CD4-positive, alpha-beta T cell treated with Interferon gamma for 1 hour (primary cell): Measurements from ENCODE around the gene CYB5R3.

ENCODE experiments used
- DNase-seq: peaks from one replicate; pipeline ENCODE4 v3.0.0-alpha.2; 2020

CYB5R3 gene

DNA sequence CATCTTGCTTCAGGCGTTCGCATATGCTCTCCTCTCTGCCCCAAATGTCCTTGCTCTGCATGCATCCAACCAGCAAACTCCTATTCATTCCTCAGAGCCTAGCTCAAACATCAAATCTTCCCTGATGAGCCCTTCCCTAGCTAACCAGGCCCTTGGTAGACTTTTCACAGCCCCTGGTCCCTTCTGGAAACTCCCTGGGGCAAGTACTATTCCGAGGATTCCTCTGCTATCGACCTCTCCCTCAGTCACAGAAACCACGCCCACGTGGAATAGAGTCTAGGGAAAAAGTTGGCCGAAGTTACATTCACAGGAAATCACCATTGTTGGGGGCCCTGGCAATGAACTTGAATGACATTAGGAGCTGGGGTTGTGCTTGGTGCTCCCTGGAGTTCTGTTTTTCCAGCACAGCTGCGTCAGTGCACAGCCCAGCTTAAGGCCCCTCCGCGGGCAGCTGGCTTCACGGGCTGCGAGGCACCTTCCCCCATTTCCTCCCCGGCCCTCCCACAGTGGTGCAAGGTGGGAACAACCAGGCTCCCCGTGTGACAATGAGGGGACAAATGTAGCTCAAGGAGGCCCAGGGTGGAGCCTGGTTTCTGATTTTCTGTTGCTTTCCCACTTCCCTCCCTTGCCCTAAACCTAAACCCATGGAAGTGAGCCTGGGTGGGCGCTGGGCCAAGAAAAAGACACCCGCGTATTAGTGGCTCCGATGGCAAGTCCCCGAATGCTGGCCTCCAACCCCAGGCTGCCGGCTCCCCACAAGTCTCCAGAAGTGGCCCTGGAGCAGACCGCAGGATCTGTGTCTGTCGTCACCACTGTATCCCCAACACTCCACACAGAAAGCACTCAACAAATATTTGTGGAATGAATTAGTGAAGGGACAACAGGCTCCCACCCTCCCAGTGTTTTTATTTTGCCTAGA is 4.5 kb downstream of the CYB5R3 start:
- DNase-seq, result no peak

DNA sequence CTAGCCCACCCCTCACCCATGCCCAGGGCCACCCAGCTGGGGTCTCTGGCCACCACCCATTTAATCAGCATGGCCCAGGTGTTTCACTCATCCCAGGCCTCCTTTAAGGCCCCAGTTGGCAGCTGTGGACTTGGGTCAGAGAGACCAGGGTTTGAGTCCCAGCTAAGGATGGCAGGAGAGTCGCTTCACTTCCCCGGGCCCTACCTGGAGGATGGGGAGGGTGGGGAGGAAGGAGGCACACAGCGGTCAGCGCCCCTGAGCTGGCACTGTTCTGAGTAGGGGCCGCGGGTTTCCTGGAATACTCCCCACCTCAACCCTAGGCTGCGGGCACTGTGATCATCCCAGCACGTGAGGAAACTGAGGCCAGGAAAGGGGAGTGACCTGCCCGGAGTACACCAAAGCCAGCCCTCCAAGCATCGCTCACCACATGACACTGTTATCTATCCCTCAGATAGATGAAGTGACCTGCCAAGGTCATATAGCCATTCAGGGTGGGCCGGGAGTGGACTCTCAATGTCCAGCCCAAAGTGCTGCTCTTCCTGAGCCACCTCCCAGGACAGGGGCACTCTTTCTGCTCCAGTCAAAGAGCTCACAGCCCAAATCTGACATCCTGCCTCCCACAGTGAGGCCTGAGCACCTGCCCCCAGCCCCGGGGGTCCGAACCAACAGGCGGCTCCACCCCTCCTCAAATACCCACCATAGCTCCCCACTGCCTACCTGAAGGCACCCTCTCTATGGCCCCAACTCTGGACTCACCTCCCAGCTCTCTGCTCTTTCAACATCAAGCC is 5.4 kb downstream of the CYB5R3 start:
- no peak for DNase-seq

DNA sequence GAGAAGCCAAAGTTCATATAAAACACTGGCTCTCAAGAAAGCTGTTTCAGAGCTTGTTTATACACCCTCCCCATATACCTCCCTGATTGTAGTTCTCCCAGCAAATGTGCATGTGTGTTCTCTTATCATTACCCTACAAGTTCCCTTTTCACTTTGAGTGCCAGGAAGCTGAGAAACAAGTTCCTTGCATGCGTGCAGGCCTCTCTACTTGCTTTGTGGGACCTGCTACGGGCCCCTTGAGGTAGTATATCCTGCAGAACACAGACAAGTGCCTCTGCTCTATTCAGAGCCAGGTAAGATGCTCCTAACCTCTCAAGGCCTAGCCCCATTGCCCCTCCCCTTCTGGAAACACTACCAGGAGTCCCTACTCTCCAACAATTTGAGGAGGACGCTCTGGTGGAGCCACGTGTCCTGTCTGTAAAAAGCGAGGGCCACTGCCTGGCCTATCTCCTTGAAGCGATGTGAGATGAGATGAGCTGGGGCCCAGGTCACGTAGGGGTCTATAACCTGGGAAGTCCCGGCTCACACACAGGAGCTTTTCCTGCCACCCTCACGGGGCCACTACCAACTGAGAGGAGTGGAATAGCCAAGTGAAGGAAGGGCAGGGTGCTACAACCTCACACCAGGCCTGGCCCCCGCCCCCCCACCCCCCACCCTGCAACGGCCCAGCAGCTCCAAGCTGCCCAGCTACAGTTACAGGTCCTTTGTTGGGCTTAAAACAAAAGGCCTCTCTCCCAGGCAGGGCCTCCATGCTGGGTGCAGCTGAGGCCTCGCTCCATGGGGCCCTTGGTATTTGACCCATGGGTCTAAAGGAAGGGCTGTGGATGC is 6.2 kb downstream of the CYB5R3 start:
- no peak for DNase-seq

DNA sequence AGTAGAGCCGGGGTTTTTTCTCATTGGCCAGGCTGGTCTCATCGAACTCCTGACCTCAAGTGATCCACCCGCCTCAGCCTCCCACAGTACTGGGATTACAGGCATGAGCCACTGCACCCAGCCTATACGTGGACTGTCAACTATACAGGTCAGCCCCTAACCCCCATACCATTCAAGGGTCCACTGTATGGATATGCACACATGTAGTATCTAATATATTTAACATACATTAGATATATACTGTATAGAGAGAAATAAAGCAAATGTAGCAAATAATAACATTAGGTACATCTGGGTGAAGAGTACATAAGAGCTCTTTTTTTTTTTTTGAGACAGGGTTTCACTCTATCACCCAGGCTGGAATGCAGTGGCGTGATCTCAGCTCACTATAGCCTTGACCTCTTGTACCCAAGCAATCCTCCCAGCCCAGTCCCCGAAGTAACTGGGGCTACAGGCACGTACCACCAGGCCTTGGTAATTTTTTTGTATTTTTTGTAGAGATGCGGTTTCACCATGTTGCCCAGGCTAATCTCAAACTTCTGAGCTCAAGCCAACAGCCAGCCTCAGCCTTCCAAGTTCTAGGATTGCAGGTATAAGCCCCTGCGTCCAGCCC is 7.3 kb downstream of the CYB5R3 start:
- no peak for DNase-seq

DNA sequence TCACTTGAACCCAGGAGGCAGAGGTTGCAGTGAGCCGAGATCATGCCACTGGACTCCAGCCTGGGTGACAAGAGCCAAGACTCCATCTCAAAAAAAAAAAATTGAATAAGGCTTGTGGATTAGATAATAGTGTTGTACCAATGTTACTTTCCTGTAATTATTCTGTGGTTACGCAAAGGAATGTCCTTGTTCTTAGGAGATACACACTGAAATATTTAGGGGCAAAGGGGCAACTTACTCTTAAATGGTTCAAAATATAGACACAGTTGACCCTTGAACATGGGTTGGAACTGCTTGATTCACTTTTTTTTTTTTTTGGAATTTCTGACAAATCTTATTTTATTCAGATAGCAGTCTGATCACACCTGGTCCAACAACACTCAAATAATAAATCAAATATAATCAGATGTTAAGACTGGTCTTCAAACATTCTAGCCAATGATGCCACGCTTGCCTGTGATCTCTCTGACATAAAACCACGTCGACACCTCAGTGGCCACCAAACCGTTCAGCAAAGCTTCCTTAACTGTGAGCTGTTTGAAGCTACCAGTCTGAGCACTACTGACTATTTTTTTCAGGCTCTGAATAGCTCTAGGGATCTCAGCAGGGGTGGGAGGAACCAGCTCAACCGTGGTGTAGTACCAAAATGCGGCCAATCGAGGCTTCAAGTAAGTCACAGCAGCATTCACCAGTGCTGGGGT is 9.5 kb downstream of the CYB5R3 start:
- DNase-seq, result no peak

DNA sequence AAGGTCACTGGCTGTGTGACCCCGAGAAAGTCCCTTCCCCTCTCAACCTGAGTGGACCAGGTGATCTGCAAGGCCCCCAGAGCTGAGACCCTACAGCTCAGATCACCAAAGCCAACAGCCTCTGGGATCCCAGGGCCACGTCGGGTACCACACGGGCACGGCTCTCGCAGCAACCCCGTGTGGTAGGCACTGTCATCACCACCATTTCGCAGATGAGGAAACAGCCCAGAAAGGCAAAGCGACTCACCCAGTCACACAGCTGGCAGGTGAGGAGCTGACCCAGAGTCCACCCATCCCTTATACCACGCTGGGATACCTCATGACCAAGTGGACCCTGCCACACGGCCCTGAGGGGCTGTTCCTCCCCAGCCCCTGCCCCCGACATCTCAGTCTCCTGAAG is 11.6 kb downstream of the CYB5R3 start:
- no peak for DNase-seq

DNA sequence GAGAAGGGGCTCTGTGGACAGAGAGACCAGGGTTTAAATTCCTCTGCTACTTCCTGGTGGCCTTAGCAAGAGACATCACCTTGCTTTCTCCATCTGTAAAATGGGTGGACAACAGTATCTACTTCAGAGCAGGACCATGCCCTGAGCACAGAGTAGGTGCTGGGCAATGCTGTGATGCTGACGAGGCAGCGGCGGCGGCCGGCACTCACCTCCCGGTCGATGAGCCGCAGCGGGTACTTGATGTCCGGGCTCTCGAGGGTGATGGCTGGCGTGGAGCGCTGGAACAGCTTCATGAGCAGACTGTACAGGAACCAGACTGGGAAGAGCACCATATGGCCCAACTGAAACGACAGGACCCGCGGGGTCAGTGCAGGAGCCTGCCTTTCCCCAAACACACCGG is 12.7 kb downstream of the CYB5R3 start:
- DNase-seq, result no peak

DNA sequence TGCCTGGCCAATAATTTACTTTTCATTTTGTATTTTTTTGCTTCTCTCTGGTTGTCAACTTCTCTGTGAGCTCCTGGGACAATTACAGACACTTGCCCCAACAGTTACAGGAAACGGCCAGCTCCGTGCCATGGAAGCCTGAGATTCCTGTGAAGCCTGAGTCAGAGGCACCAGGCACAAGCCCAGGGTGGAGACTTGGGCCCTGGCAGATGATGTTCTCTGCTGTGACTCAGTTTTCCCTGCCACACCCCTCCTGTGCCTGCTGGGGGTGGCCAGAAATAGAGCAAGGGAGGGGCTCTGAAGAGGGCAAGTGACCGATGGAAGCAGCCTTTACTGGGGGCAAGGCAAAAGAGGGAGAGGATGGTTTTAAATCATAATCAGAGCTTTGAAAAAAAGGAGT is 13.7 kb downstream of the CYB5R3 start:
- DNase-seq, result no peak

DNA sequence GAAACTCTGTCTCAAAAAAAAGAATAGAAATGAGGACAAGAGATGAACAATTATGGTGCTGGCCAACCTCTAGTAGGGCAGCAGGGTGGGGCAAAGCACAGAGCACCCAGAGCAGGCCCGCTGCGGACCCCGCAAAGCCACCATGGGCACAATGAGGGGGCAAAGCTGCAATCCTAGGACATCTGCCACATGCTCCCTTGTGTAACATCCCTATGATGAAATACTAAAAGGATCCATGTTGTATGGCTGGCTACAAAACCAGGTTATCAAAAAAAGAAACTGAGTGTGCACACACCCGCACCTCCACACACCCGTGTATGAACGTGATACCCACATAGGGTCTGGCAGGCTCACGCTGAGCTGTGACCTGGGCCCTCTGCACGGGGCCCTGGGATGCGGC is 16.2 kb downstream of the CYB5R3 start:
- DNase-seq, result no peak

DNA sequence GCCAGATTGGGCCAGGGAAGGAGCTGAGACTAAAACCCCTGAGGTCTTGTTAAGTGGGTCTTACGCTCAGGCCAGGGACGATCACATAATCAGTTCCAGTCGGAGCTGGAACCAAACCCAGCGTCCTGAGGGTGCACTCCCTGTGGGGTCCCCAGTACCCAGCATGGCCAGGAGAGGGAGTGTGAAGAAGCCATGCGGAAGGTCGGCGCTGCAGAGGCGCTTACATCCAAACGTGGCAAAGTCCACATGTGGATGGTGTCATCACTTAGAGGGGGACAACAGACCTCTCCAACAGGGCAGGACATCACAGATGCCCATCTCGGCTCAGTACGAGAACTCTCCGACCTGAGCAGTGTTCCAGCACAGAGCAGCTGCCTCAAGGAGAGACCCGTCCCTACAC is 17.1 kb downstream of the CYB5R3 start:
- no peak for DNase-seq

DNA sequence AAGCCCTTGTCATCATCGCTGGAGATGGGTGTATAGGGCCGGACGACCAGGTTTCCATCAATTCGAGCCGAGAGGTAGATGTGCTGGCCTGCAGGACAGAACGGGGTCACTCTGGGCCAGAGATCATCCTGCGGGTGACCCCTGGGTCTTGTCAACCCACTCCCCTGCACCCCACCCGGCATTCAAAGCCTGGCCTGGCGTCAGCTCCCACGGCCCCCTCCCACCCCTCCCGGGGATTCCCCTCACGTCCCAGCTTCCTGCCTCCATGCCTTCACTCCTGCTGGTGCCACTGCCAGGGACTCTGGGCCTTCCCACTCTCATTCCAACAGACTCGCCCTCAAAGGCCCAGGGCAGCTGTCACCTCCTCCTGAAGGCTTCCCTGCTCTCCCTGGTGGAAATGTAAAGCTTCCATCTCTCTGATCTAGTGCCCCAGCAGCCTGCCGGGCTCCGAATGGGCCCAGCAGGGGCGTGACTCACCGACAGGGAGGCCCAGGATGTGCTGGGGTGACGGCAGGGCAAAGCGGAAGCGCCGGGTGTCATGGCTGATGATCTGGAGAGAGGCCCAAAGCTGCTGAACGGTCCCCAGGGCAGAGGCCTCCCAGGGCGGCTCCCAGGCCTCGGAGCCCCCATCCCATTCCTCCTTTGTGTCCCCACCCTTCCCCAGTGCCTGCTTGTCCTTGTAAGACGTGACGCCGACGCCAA is 18.1 kb downstream of the CYB5R3 start:
- no peak for DNase-seq

DNA sequence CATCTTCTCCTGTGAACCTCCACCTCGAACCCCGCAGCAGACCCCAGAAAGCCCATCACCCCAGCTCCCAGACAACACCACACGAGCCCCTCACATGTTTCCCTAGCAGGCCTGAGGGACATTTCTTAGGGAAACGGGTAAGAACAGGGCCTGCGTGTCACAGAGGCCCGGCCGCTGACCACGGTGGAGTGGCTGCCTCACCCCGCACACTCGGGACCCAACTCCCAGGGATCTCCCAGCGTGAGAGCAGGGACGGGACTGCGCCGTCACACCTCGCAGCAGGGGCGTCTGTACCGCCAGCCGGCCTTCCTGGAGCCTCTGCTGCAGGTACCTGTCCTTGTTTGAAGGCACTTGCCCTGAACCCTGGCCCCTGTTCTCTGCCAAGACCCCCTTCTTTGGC is 19.0 kb downstream of the CYB5R3 start:
- no peak for DNase-seq

DNA sequence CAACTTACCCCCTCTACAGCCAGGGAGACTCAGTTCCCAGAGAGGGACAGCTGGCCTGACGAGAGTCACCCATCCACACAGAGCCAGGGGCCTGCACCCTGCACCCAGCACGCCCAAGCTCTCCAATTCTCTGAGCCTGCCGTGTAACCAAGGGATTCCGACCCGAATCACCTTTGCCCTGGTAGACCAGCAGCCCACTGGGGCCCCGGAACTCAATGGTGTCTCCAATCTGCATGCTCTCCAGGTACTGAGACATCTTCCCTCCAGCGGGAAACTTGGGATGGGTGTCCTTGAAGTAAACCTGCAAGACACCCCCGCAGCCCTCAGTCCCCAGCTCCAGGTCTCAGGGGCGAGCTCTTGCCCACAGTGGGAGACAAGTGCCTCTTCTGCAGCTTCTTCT is 21.2 kb downstream of the CYB5R3 start:
- DNase-seq, result no peak

DNA sequence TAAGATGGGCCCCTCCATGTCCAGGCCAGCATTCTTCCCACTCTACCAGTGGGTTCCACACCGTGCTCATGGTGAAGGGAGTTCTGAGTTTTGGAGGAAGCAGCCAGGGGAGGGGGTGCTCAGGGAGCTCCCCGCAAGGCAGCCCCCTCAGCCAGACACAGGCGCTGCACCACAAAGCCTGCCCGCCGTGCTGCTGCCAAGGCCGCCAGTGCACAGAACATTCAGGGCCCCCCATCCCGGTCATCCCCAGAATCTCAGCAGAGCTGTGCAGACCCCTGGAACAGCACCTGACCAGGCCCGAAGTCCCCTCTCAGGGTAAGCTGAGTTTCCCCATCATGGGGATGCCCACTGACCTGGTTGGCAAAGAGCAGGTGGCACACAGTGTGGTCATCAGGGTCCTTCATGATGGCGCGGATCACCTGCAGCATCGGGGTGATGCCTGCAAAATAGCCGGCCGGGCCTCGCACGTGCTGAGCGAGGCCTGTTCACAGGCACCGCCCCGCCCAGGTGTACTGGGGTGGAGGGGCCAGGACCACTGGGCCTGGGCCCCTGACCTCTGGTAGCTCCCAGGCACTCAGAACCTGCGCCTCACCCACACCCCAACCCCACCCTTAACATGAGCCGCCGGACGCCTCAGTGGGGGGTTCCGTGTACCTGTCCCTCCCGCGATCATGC is 22.1 kb downstream of the CYB5R3 start:
- DNase-seq, result no peak

DNA sequence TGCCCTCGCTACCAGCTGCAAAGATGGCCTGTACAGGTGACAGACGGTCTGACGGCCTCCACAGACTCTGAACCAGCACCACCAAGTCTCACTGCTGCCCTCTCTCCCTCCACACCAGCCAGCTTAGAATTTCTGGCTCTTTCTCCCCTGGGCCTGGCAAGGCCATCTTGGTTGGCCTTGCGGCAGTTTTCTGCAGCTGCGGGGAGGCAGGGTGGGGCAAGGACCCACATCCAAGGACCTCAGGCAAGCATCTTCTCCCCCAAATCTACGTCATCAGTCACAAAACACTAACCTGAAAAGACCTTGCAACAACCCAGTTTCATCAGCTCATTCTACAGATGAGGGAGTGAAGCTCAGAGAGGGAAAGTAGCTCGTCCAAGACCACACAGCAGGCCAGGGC is 22.8 kb downstream of the CYB5R3 start:
- no peak for DNase-seq

DNA sequence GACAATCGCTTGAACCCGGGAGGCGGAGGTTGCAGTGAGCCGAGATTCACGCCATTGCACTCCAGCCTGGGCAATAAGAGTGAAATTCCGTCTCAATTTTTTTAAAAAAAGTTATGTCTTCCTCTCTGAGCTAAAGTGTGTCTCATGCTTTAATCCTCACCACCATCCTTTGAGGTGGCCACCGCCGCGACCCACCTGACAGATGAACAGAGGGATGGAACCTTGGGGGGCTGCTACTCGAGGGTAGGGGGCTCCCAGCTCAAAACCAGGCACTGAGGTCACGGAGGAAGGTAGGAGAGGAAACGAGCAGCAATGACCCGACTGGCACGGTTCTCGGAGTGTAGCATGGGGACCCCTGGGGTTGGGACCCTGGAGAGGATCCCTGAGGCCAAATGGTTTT is 23.8 kb downstream of the CYB5R3 start:
- DNase-seq, result no peak

DNA sequence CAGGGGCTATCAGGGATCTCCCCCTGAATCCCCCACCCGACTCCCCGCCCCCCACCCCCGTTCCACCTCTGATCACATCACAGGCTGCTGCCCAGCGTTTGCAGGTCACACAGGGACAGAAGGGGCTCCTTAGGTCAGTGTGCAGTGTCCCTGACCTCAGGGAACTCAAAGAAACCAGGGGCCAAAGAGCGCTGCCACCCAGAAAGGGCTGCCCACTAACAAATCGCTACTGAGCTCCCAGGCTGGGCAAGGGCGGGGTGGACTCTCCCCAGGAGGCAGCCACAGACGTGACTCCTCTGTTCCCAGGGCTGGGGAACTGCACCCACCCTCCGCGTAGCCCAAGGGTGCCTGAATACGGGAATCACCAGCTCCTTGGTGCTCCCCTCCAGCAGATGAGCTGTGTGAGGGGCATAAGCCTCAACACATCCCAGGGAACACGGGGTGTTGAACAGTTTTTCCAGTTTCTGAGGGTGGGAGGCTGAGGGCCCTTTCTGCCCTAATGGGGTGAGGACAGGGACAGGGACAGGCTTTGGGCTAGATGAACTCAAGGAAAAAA is 24.6 kb downstream of the CYB5R3 start:
- no peak for DNase-seq

DNA sequence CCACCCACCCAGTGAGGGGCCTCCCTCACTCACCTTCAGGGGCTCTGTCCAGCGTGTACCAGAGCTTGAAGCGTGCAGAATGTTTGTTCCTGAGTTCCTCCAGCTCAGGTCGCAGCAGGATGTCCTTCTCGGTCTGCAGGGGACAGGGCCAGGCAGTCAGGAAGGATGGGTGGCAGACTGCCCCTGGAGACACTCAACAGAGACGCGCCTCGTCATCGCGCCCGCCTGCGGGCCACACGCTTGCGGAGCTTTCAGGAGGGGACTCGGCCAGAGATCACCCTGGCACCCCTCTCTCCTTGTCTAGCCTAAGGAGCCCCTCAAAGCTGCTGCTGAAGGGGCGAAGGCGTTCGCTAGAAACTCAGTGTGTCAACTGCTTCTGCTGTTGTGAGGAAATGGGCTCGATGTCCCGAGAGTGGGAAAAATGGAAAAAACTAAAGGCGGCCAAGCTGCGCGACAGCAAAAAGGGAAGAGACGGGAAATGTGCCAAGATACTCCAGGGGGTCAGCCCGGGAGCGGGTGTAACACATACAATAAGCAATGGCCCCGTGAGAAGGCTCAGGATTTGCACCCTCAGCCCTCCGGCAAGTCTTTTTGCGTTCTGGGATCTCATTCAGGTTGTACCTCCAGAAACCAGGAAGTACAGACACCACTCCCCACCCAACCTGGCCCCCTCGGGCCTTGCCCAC is 25.3 kb downstream of the CYB5R3 start:
- no peak for DNase-seq

DNA sequence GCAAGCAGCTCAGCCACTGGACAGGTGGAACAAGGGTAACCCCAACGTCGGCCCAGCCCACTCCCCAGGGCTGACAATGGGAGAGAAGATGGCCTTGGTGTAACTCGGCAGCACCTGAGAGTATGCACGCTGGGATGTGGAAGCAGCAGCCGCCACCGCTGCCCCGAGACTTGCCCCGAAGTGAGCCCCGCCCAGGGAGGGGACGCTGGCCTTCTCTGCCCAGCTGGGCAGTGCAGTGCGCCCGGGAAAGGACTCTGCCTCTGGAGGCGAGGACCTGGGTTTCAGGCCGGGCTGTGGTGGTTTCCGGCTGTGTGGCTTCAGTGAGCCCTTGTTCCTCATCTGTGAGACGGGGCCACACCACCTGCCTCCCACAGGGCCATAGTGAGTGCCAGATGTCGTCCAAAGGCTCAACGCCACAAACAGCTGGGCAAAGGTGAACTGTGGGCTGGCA is 25.9 kb downstream of the CYB5R3 start:
- peak; percentile 52 for DNase-seq
